Right lobe of liver (tissue), 6 donors: ENCODE results near the gene MMP25. TPM values are rescaled to one million over a fixed set of nuclear protein-coding genes. Genes with fewer than 3 reads are reported as not detected.
"Not testable (repeated sequence)": the region's sequence is repeated elsewhere in the genome, so short reads cannot be mapped to it uniquely, and the experiment has no call there.

Experiments
- ATAC-seq, 4 donors: fragments of 200-7000 bp; cut with Tn5 transposase; one replicate each; pipeline ENCODE4 v1.9.1; 2020; ENCODE audit warnings: mild to moderate bottlenecking in 4 of 4, moderate library complexity in 4 of 4
- DNase-seq, 3 donors: peaks; one replicate each; pipeline ENCODE4 v3.0.0-alpha.2; 2020
- H3K27ac ChIP-seq, 3 donors: fragments of 200-600 bp; one replicate each; pipeline ENCODE4 v1.8.0; 2022
- H3K27me3 ChIP-seq, 2 donors: fragments of 200-600 bp; one replicate each; pipeline ENCODE4 v1.8.0; 2022
- H3K36me3 ChIP-seq, 4 donors: fragments of 200-600 bp; sonication (generic) in 1 of 4; one replicate each; pipeline versions ENCODE4 v1.5.1 to v1.8.0; 2017 to 2022; ENCODE audit warnings: control low read depth in 1 of 4
- H3K4me1 ChIP-seq, 4 donors: fragments of 200-600 bp; sonication (generic) in 1 of 4; one replicate each; pipeline versions ENCODE4 v1.5.1 to v1.8.0; 2017 to 2022; ENCODE audit warnings: control low read depth in 1 of 4
- H3K4me3 ChIP-seq, 3 donors: fragments of 200-600 bp; one replicate each; pipeline ENCODE4 v1.8.0; 2022
- H3K9me3 ChIP-seq, 4 donors: fragments of 200-600 bp; sonication (generic) in 1 of 4; one replicate each; pipeline versions ENCODE4 v1.5.1 to v1.8.0; 2017 to 2022; ENCODE audit warnings: control low read depth in 1 of 4
- CTCF ChIP-seq, 4 donors: fragments of 200-600 bp in 3 of 4; fragments of 450-650 bp in 1 of 4; IDR thresholded peaks; one replicate each; pipeline versions ENCODE4 v1.5.1 to v1.8.0; 2016 to 2022; ENCODE audit warnings: antibody characterized with exemption in 4 of 4, mild to moderate bottlenecking in 2 of 4
- POLR2A ChIP-seq: fragments of 450-650 bp; IDR thresholded peaks from one replicate; pipeline ENCODE4 v1.6.1; 2017; ENCODE audit warnings: antibody characterized with exemption, mild to moderate bottlenecking
- WGBS: methylation state at CpG from one replicate; pipeline ENCODE4 v1.1.6; 2018; ENCODE audit warnings: low coverage, low lambda C conversion rate; ENCODE audit not compliant: insufficient coverage; ENCODE audit errors: missing lambda C conversion rate; 5-methylcytosine and 5-hydroxymethylcytosine counted together
- intact Hi-C, 2 donors: fragments of 100-400 bp; cut with DNase I; formaldehyde crosslinking; loops; one replicate each; pipeline versions ENCODE4 v1.11.2 to v1.14.1; 2022
- total RNA-seq, 6 experiments: library from RNA; depleted of rRNA in 2 of 6; stranded (reverse); fragments of >200 nt in 2 of 6; fragmentation: NEBNext Ultra II Directional in 3 of 6; extraction: Animal tissue kit (Norgen Biotek cat#: 25700) in 3 of 6; gene quantifications; one replicate each; pipeline versions ENCODE4 v1.1.0 to v1.2.4, GENCODE V29; 2016 to 2023
- donor health status: DM: no; HTN: yes; CAD: no.
- donor health status: DM: no; HTN: no; CAD: no.
- donor health status: DM: no; HTN: no; CAD: no.
- donor health status: DM: no; HTN: yes; CAD: no.
- donor health status: DM: no; HTN: yes; CAD: no.

Gene MMP25
- total RNA-seq, 6 experiments from 2014 or later, result 1.3 to 2.0 (median 1.6) TPM

GRCh38 chr16:3073448-3073847 lies 27.1 kb downstream of the MMP25 start:
- Histone ChIP-seq H3K4me3 (no peak overlapping the region), H3K9me3 (no peaks in the 10 kb centered on the region), H3K27ac (no peak overlapping the region), H3K36me3 (peaks cover 0 to 6% (median 0%) of the 10 kb centered on the region in 4 donors), H3K27me3 (no peaks in the 10 kb centered on the region), H3K4me1 (no peaks in the 10 kb centered on the region)
- ATAC-seq (no peak), DNase-seq (peak in 1 of 3 donors; percentile 24)
- intact Hi-C loops, result no loop called here
- TF ChIP-seq POLR2A (no peak), CTCF (IDR thresholded peaks at IDR 0.05) (no peak)
- 75% methylated on average over 7 of the region's 7 CpGs for WGBS

GRCh38 chr16:3074860-3075522 lies 28.6 kb downstream of the MMP25 start:
- peak overlapping the region in 2 of 3 donors; percentile 10 to 24 for H3K27ac ChIP-seq
- 33% methylated on average over 9 of the region's 9 CpGs for WGBS
- no peaks in the 10 kb centered on the region for H3K9me3 ChIP-seq
- H3K36me3 ChIP-seq, result no peaks in the 10 kb centered on the region
- no peak overlapping the region for H3K4me3 ChIP-seq
- no peaks in the 10 kb centered on the region for H3K27me3 ChIP-seq
- ATAC-seq (peak; percentile 12 to 73 (median 58)), DNase-seq (no peak)
- intact Hi-C loops, result no loop called here
- no peaks in the 10 kb centered on the region for H3K4me1 ChIP-seq
- TF ChIP-seq POLR2A (no peak), CTCF (IDR thresholded peaks at IDR 0.05) (no peak)

GRCh38 chr16:3075523-3075915 lies 29.2 kb downstream of the MMP25 start:
- peak in 3 of 4 donors; percentile 14 to 63 (median 23) for ATAC-seq
- DNase-seq, result peak in 1 of 3 donors; percentile 46
- H3K4me1 ChIP-seq, result no peaks in the 10 kb centered on the region
- 28% methylated on average over 8 of the region's 10 CpGs for WGBS
- intact Hi-C loops, result no loop called here
- H3K4me3 ChIP-seq, result no peak overlapping the region
- TF ChIP-seq POLR2A (no peak), CTCF (IDR thresholded peaks at IDR 0.05) (no peak)
- H3K36me3 ChIP-seq, result no peaks in the 10 kb centered on the region
- H3K9me3 ChIP-seq, result no peaks in the 10 kb centered on the region
- peak overlapping the region in 2 of 3 donors; percentile 10 to 24 for H3K27ac ChIP-seq
- H3K27me3 ChIP-seq, result no peaks in the 10 kb centered on the region

GRCh38 chr16:3075946-3076345 lies 29.6 kb downstream of the MMP25 start:
- ATAC-seq, H3K4me1 ChIP-seq, H3K36me3 ChIP-seq, H3K9me3 ChIP-seq, intact Hi-C loops, H3K27ac ChIP-seq, H3K4me3 ChIP-seq, H3K27me3 ChIP-seq: not testable (repeated sequence)
- peak in 1 of 3 donors; percentile 39 for DNase-seq
- 59% methylated on average over 4 of the region's 6 CpGs for WGBS

GRCh38 chr16:3076577-3076976 lies 30.2 kb downstream of the MMP25 start:
- intact Hi-C loops, result no loop called here
- ATAC-seq, result no peak
- peak in 1 of 3 donors; percentile 35 for DNase-seq

More at GRCh38 chr16:3076577-3076976, 30.2 kb downstream of the MMP25 start:
- Histone ChIP-seq H3K27me3 (no peaks in the 10 kb centered on the region), H3K36me3 (no peaks in the 10 kb centered on the region), H3K9me3 (no peaks in the 10 kb centered on the region), H3K4me1 (no peaks in the 10 kb centered on the region), H3K4me3 (no peak overlapping the region), H3K27ac (no peak overlapping the region)
- WGBS, result 61% methylated on average over 4 of the region's 6 CpGs
- TF ChIP-seq POLR2A (no peak), CTCF (IDR thresholded peaks at IDR 0.05) (no peak)
